ENCODE results near the gene MAPK4. TPM values are rescaled to one million over a fixed set of nuclear protein-coding genes. Genes with fewer than 3 reads are reported as not detected.

MAPK4 gene
- total RNA-seq, 1 donor: not detected

- DNase-seq (ENCODE audit: low read depth): no peak
- no peak overlapping the region for H3K4me3 ChIP-seq (ENCODE audit: low read depth, low read length)
- TF ChIP-seq CTCF (IDR thresholded peaks at IDR 0.05; ENCODE audit: insufficient read depth, low read depth, low read length): no peak
Measured at GRCh38 chr18:50623694-50624352, 63.9 kb downstream of the MAPK4 start.

DNA sequence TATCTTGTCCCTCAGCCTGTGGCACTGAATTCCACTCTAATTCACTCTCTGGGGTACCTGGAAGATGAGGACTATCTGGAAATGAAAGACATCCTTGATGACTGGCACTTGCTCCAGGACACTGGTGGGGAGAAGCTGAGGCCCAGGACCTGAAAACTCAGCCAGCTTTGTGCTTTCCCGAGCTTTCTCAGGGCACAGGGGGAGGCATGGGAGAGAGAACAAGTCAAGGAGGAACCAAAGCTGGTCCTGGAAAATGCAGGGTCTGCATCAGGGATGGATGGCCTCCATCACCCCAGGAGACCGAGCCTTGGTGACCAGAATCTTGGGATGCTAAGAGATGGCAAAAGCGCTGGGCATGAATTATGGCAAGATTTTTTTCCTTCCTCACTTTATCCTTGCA lies 65.1 kb downstream of the MAPK4 start:
- no peak overlapping the region for H3K4me3 ChIP-seq (ENCODE audit: low read depth, low read length)
- no peak for TF ChIP-seq CTCF (IDR thresholded peaks at IDR 0.05; ENCODE audit: insufficient read depth, low read depth, low read length)
- no peak for DNase-seq (ENCODE audit: low read depth)

DNA sequence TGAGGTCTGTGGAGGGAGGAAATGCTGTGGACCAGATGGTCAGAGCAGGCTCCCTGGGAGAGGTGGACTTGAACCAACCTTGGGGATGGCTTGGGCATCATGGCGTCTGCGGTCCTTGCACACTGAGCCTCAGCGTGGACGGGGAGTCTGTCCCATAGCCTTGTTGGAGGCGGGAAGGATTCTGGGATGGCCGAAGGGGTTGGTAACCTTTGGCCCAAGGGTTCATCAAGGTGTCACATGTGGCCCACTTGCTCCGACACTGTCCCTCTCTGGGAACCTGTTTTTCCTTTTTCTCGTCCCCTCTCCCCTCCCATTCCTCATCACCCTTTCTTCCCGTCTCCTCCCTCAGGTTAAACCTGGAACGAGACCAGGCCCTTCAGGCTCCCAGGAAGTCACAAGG lies 66.4 kb downstream of the MAPK4 start:
- H3K4me3 ChIP-seq (ENCODE audit: low read depth, low read length): no peak overlapping the region
- no peak for TF ChIP-seq CTCF (IDR thresholded peaks at IDR 0.05; ENCODE audit: insufficient read depth, low read depth, low read length)
- no peak for DNase-seq (ENCODE audit: low read depth)

- TF ChIP-seq CTCF (IDR thresholded peaks at IDR 0.05; ENCODE audit: insufficient read depth, low read depth, low read length): no peak
- no peak overlapping the region for H3K4me3 ChIP-seq (ENCODE audit: low read depth, low read length)
- DNase-seq (ENCODE audit: low read depth): no peak
Measured at GRCh38 chr18:50627594-50628532, 68.0 kb downstream of the MAPK4 start.

DNA sequence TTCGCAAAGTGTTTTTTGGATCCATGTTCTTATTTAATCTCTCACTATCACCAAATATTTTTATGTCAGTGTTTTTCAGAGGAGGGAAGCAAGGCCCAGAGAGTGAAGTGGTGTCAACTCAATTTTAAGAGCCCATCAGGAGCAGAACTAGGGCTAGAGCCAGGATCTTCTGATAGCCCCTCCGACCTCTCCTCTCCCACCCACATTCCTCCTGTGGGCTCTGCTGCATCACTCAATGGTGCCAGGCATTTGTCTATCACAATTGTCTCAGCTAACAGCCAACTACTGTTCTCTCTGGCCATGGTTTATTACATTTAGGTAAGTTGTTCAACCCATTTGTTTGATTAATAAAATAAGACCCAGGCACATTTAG lies 68.6 kb downstream of the MAPK4 start:
- no peak overlapping the region for H3K4me3 ChIP-seq (ENCODE audit: low read depth, low read length)
- no peak for DNase-seq (ENCODE audit: low read depth)
- no peak for TF ChIP-seq CTCF (IDR thresholded peaks at IDR 0.05; ENCODE audit: insufficient read depth, low read depth, low read length)

- TF ChIP-seq CTCF (IDR thresholded peaks at IDR 0.05; ENCODE audit: insufficient read depth, low read depth, low read length): no peak
- no peak for DNase-seq (ENCODE audit: low read depth)
- H3K4me3 ChIP-seq (ENCODE audit: low read depth, low read length): no peak overlapping the region
Measured at GRCh38 chr18:50629148-50629631, 69.3 kb downstream of the MAPK4 start.
